ENCODE data around the gene EXO5. TPM values are rescaled to one million over a fixed set of nuclear protein-coding genes. Genes with fewer than 3 reads are reported as not detected.

Gene EXO5
- total and polyA plus RNA-seq, 2 of the 4 experiments (the other 2 are of a cell fraction) = 7.8 to 11.1 TPM

DNA sequence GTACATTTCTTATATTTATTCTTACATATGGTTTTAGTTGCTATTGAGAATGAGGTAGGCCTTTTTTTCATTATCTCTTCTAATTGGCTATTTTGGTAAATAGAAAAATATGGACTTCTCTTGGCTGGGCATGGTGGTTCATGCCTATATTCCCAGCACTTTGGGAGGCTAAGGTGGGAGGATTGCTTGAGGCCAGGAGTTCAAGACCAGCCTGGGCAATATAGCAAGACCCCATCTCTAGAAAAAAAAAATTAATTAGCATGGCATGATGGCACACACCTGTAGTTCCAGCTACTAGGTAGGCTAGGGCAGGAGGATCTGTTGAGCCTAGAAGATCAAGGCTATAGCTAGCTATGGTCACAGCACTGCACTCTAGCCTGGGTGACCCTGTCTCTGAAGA lies 26.0 kb downstream of the EXO5 start:
- dilution Hi-C loops (cut with HindIII; ENCODE audit: low sequenced_read_pairs, unreplicated experiment) (no loop called here), intact Hi-C loops (cut with micrococcal nuclease) (loop anchor here (5.0 to 10.0 kb wide), 2 partner anchors 130 to 318 kb away; partner anchors contain the start of gene RIMS3)
- H2BK120ac ChIP-seq (ENCODE audit: low read depth, low read length) = no peak overlapping the region

More for the DNA sequence above, 26.0 kb downstream of the EXO5 start:
- Histone ChIP-seq H3K9me1 (ENCODE audit: insufficient read depth, low read length) (no peaks in the 10 kb centered on the region), H3K9me3 (ENCODE audit: control insufficient read depth, insufficient read depth, low read length) (no peaks in the 10 kb centered on the region), H2AK9ac (replicated peaks; ENCODE audit: low read depth, low read length, poor library complexity) (no peak overlapping the region), H2AK5ac (ENCODE audit: low read depth, low read length) (no peak overlapping the region), H3K4me2 (ENCODE audit: low read depth, low read length) (no peak overlapping the region), H3K56ac (ENCODE audit: extremely low read depth, insufficient read depth, low read length) (no peak overlapping the region), H3K4me1 (ENCODE audit: control insufficient read depth, insufficient read depth, low read length) (no peaks in the 10 kb centered on the region), H3K18ac (ENCODE audit: low read depth, low read length) (no peak overlapping the region), H3K27ac (ENCODE audit: insufficient read depth, low read length) (no peak overlapping the region), H3K4me3 (ENCODE audit: insufficient read depth, low read depth, low read length) (no peak overlapping the region), H3K23ac (ENCODE audit: low read depth, low read length) (no peak overlapping the region), H4K91ac (ENCODE audit: insufficient read depth, low read depth, low read length) (no peak overlapping the region), H4K20me1 (ENCODE audit: insufficient read depth, low read length) (no peaks in the 10 kb centered on the region), H4K8ac (ENCODE audit: low read depth in 2 of 2, low read length in 2 of 2) (no peak overlapping the region), H3K4ac (ENCODE audit: low read depth, low read length) (no peak overlapping the region), H2BK15ac (ENCODE audit: low read depth, low read length) (no peak overlapping the region), H3K14ac (replicated peaks; ENCODE audit: low read depth, low read length) (no peak overlapping the region), H2AFZ (replicated peaks; ENCODE audit: low read length, poor library complexity) (no peak overlapping the region), H3K9ac (ENCODE audit: low read depth, low read length) (no peak overlapping the region), H4K5ac (ENCODE audit: low read depth, low read length) (no peak overlapping the region), H3K79me1 (ENCODE audit: low read depth in 1 of 2, low read length in 2 of 2) (peaks cover 0 to 7% of the 10 kb centered on the region in 2 experiments; a peak in 3 of 4 replicates), H2BK20ac (ENCODE audit: low read depth, low read length) (no peak overlapping the region), H2BK5ac (ENCODE audit: low read depth, low read length, poor library complexity, severe bottlenecking) (no peak overlapping the region), H3K36me3 (ENCODE audit: control insufficient read depth, insufficient read depth, low read length) (no peaks in the 10 kb centered on the region), H3K27me3 (ENCODE audit: control insufficient read depth, insufficient read depth, low read length) (no peaks in the 10 kb centered on the region)
- TF ChIP-seq CHD1 (IDR thresholded peaks at IDR 0.05; ENCODE audit: low read depth, low read length) (no peak), BHLHE40 (IDR thresholded peaks at IDR 0.05; ENCODE audit: low read depth, low read length) (no peak), RAD21 (IDR thresholded peaks at IDR 0.05; ENCODE audit: low read length) (no peak), FOS (IDR thresholded peaks at IDR 0.05; ENCODE audit: low read depth, low read length) (no peak), MXI1 (IDR thresholded peaks at IDR 0.05; ENCODE audit: borderline replicate concordance, low read depth, low read length) (no peak), NFE2L2 (IDR thresholded peaks at IDR 0.05; ENCODE audit: low read depth, low read length) (no peak), RFX5 (IDR thresholded peaks at IDR 0.05; ENCODE audit: low read depth, low read length) (no peak), CEBPB (IDR thresholded peaks at IDR 0.05; ENCODE audit: low read depth, low read length) (no peak), POLR2A (IDR thresholded peaks at IDR 0.05; ENCODE audit: low read depth, low read length) (no peak), SMC3 (IDR thresholded peaks at IDR 0.05; ENCODE audit: low read depth, low read length) (no peak), MAZ (IDR thresholded peaks at IDR 0.05; ENCODE audit: borderline replicate concordance, low read depth, low read length) (no peak), MAFK (IDR thresholded peaks at IDR 0.05; ENCODE audit: low read depth, low read length) (no peak), RCOR1 (IDR thresholded peaks at IDR 0.05; ENCODE audit: insufficient replicate concordance, low read length) (no peak)
- TF ChIP-seq, protein P1, sequence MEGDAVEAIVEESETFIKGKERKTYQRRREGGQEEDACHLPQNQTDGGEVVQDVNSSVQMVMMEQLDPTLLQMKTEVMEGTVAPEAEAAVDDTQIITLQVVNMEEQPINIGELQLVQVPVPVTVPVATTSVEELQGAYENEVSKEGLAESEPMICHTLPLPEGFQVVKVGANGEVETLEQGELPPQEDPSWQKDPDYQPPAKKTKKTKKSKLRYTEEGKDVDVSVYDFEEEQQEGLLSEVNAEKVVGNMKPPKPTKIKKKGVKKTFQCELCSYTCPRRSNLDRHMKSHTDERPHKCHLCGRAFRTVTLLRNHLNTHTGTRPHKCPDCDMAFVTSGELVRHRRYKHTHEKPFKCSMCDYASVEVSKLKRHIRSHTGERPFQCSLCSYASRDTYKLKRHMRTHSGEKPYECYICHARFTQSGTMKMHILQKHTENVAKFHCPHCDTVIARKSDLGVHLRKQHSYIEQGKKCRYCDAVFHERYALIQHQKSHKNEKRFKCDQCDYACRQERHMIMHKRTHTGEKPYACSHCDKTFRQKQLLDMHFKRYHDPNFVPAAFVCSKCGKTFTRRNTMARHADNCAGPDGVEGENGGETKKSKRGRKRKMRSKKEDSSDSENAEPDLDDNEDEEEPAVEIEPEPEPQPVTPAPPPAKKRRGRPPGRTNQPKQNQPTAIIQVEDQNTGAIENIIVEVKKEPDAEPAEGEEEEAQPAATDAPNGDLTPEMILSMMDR (conservative IDR thresholded peaks at IDR 0.05; ENCODE audit: low read depth, low read length) = no peak
- TF ChIP-seq, protein P2, sequence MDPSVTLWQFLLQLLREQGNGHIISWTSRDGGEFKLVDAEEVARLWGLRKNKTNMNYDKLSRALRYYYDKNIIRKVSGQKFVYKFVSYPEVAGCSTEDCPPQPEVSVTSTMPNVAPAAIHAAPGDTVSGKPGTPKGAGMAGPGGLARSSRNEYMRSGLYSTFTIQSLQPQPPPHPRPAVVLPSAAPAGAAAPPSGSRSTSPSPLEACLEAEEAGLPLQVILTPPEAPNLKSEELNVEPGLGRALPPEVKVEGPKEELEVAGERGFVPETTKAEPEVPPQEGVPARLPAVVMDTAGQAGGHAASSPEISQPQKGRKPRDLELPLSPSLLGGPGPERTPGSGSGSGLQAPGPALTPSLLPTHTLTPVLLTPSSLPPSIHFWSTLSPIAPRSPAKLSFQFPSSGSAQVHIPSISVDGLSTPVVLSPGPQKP (IDR thresholded peaks at IDR 0.05; ENCODE audit: borderline replicate concordance, low read depth, low read length) = no peak
- TF ChIP-seq, protein P3, sequence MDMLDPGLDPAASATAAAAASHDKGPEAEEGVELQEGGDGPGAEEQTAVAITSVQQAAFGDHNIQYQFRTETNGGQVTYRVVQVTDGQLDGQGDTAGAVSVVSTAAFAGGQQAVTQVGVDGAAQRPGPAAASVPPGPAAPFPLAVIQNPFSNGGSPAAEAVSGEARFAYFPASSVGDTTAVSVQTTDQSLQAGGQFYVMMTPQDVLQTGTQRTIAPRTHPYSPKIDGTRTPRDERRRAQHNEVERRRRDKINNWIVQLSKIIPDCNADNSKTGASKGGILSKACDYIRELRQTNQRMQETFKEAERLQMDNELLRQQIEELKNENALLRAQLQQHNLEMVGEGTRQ (IDR thresholded peaks at IDR 0.05; ENCODE audit: low read depth, low read length) = no peak
- ATAC-seq (ENCODE audit: low read depth) = no peak
- no TSS peak for BruUV-seq (replicated peaks)
- no peak for DNase-seq
- ChIA-PET CTCF (interaction anchor here (2.3 kb wide), 1 partner anchor 17 kb away, joined by 8 read pairs; no protein-coding TSS in a partner anchor), POLR2A (ENCODE audit: unreplicated experiment) (no interaction called here)
- in situ Hi-C loops (cut with MboI; ENCODE audit: low sequenced_read_pairs) = no loop called here

Data from IMR-90 (cell line).